PC-3 (cell line): ENCODE data around the gene TRO.

ENCODE experiments used
- EZH2 ChIP-seq: fragments of 300-600 bp; sonication (generic); IDR thresholded peaks from one replicate; pipeline ENCODE4 v1.6.1; 2017; ENCODE audit warnings: antibody characterized with exemption, mild to moderate bottlenecking, low read length; ENCODE audit not compliant: unreplicated experiment
- TF ChIP-seq, protein P1 (sequence below): fragments of 300-600 bp; sonication (generic); conservative IDR thresholded peaks from 2 replicates; pipeline ENCODE4 v1.5.1; 2017; ENCODE audit warnings: antibody characterized with exemption, low read depth, mild to moderate bottlenecking, low read length

DNA sequence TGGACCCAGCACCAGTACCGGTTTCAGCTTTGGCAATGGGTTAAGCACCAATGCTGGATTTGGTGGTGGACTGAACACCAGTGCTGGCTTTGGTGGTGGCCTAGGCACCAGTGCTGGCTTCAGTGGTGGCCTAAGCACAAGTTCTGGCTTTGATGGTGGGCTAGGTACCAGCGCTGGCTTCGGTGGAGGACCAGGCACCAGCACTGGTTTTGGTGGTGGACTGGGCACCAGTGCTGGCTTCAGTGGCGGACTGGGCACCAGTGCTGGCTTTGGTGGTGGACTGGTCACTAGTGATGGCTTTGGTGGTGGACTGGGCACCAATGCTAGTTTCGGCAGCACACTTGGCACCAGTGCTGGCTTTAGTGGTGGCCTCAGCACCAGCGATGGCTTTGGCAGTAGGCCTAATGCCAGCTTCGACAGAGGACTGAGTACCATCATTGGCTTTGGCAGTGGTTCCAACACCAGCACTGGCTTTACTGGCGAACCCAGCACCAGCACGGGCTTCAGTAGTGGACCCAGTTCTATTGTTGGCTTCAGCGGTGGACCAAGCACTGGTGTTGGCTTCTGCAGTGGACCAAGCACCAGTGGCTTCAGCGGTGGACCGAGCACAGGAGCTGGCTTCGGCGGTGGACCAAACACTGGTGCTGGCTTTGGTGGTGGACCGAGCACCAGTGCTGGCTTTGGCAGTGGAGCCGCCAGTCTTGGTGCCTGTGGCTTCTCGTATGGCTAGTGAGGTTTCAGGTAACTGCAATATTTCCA, 9.8 kb downstream of the TRO start:
- TF ChIP-seq, protein P1, sequence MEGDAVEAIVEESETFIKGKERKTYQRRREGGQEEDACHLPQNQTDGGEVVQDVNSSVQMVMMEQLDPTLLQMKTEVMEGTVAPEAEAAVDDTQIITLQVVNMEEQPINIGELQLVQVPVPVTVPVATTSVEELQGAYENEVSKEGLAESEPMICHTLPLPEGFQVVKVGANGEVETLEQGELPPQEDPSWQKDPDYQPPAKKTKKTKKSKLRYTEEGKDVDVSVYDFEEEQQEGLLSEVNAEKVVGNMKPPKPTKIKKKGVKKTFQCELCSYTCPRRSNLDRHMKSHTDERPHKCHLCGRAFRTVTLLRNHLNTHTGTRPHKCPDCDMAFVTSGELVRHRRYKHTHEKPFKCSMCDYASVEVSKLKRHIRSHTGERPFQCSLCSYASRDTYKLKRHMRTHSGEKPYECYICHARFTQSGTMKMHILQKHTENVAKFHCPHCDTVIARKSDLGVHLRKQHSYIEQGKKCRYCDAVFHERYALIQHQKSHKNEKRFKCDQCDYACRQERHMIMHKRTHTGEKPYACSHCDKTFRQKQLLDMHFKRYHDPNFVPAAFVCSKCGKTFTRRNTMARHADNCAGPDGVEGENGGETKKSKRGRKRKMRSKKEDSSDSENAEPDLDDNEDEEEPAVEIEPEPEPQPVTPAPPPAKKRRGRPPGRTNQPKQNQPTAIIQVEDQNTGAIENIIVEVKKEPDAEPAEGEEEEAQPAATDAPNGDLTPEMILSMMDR = no peak
- TF ChIP-seq EZH2 = no peak
